Kidney (tissue), 14 donors: ENCODE data around the gene SYT3. TPM values are rescaled to one million over a fixed set of nuclear protein-coding genes. Genes with fewer than 3 reads are reported as not detected.

Experiments used
- DNase-seq, 5 donors: peaks; one replicate each; pipeline ENCODE4 v3.0.0-alpha.2; 2013 to 2020
- FAIRE-seq: peaks from 2 replicates; lab custom pipeline; 2012; peaks lifted over from hg19 to GRCh38; lab: Jason Lieb, UNC
- H3K27ac ChIP-seq, 2 donors: one replicate each; pipeline ENCODE4 v1.7.0; 2013; ENCODE audit warnings: low read depth in 2 of 2, low read length in 2 of 2, inconsistent platforms in 1 of 2
- H3K27me3 ChIP-seq: one replicate; pipeline ENCODE4 v1.7.1; 2013; ENCODE audit warnings: low read length, inconsistent platforms; ENCODE audit not compliant: control insufficient read depth, insufficient read depth
- H3K36me3 ChIP-seq, 3 donors: one replicate each; pipeline versions ENCODE4 v1.7.0 to v1.7.1; 2013; ENCODE audit warnings: low read length in 3 of 3, control low read depth in 1 of 3, inconsistent platforms in 1 of 3; ENCODE audit not compliant: insufficient read depth in 3 of 3, control insufficient read depth in 2 of 3
- H3K4me1 ChIP-seq, 3 donors: one replicate each; pipeline versions ENCODE4 v1.7.0 to v1.7.1; 2013; ENCODE audit warnings: low read length in 3 of 3, inconsistent platforms in 1 of 3, low read depth in 1 of 3; ENCODE audit not compliant: control insufficient read depth in 2 of 3, insufficient read depth in 2 of 3
- H3K4me3 ChIP-seq, 3 donors: one replicate each; pipeline versions ENCODE4 v1.7.0 to v1.8.1; 2013; ENCODE audit warnings: low read length in 3 of 3, control low read depth in 1 of 3, inconsistent platforms in 1 of 3
- H3K9ac ChIP-seq, 3 donors: one replicate each; pipeline versions ENCODE4 v1.7.0 to v1.7.1; 2013; ENCODE audit warnings: low read length in 3 of 3, control low read depth in 1 of 3, inconsistent platforms in 1 of 3
- H3K9me3 ChIP-seq, 3 donors: one replicate each; pipeline versions ENCODE4 v1.7.0 to v1.7.1; 2013; ENCODE audit warnings: low read length in 3 of 3, control low read depth in 1 of 3, inconsistent platforms in 1 of 3; ENCODE audit not compliant: control insufficient read depth in 2 of 3, insufficient read depth in 1 of 3
- intact Hi-C: fragments of 100-400 bp; cut with DNase I; formaldehyde crosslinking; loops from one replicate; pipeline ENCODE4 v1.11.1; 2022
- polyA plus RNA-seq: library from polyadenylated mRNA; stranded (reverse); fragments of 350-450 nt; fragmentation: Illumina TruSeq; extraction: RNeasy Lipid Tissue Mini Kit (QIAGEN cat#74804); gene quantifications from one replicate; pipeline ENCODE4 v1.2.3, GENCODE V29; 2014; ENCODE audit warnings: low read depth, low replicate concordance; ENCODE audit not compliant: insufficient read depth
- total RNA-seq: library from RNA; stranded (reverse); fragmentation: NEBNext Ultra II Directional; extraction: Animal tissue kit (Norgen Biotek cat#: 25700); gene quantifications from one replicate; pipeline ENCODE4 v1.2.1, GENCODE V29; 2021
- TF ChIP-seq, protein P1 (sequence below): IDR thresholded peaks from 3 replicates; pipeline ENCODE4 v1.5.1; 2012; ENCODE audit warnings: mild to moderate bottlenecking, moderate library complexity, borderline replicate concordance; ENCODE audit not compliant: insufficient read depth; ENCODE audit errors: extremely low read depth
- donor health status: control.
- donor health status: control.
- donor health status: control.
- donor health status: control.
- donor health status: control.
- donor health status: DM: yes; HTN: yes; CAD: no.
- donor health status: Normal renal cell carcinoma (clear cell type).

The SYT3 gene
- total and polyA plus RNA-seq, 2 donors from 2014 or later: 0.54 to 0.63 TPM

DNA sequence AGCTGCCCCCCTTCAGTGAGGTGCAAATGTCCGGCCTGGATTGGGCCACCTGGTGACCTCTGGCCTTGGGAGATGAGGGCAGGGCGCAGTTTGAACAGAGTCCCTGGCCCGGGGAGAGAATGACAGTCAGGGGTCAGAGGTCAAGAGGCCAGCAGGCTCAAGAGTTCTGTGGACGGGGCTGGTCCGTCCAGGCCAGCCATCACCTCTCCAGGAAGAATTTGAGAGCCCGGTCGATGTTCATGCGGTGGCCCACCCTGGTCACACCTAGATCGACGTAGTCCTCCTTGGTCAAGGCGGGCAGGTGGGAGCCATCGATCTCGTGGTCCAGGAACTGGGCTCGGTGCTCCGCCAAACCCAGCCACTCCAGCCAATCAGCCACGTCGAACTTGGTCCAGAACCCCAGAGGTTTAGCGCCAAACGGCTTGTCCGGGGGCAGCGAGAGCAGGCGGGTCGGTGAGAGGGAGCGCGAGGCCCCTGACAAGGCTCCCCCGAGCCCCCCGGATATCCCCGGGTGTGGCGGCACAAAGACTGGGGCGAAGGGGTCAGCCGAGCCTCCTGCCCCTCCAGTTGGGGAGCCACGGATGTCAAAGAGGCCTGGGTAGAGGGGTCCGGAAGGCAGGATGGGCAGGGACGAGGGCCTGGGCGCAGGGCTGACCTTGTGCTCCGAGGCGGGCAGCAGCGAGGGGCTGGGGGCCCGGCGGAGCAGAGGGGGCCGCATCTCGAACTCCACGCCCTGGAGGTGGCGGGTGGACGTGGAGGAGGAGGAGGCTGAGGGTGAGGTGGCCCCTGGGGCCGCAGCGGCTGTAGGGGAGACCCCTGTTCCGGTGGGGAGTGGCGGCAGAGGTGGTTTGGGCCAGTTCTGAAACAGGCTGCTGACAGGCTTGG, 22.3 kb upstream of the SYT3 start:
- H3K4me3 ChIP-seq: no peak overlapping the region
- H3K27me3 ChIP-seq: no peaks in the 10 kb centered on the region
- H3K4me1 ChIP-seq: peaks cover 0 to 2% (median 0%) of the 10 kb centered on the region in 3 donors
- H3K9ac ChIP-seq: no peak overlapping the region
- no peaks in the 10 kb centered on the region for H3K9me3 ChIP-seq
- H3K36me3 ChIP-seq: no peaks in the 10 kb centered on the region
- TF ChIP-seq, protein P1, sequence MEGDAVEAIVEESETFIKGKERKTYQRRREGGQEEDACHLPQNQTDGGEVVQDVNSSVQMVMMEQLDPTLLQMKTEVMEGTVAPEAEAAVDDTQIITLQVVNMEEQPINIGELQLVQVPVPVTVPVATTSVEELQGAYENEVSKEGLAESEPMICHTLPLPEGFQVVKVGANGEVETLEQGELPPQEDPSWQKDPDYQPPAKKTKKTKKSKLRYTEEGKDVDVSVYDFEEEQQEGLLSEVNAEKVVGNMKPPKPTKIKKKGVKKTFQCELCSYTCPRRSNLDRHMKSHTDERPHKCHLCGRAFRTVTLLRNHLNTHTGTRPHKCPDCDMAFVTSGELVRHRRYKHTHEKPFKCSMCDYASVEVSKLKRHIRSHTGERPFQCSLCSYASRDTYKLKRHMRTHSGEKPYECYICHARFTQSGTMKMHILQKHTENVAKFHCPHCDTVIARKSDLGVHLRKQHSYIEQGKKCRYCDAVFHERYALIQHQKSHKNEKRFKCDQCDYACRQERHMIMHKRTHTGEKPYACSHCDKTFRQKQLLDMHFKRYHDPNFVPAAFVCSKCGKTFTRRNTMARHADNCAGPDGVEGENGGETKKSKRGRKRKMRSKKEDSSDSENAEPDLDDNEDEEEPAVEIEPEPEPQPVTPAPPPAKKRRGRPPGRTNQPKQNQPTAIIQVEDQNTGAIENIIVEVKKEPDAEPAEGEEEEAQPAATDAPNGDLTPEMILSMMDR: no peak
- FAIRE-seq (no peak), DNase-seq (peak in 2 of 5 donors; percentile 70 to 75)
- intact Hi-C loops: no loop called here
- no peak overlapping the region for H3K27ac ChIP-seq

DNA sequence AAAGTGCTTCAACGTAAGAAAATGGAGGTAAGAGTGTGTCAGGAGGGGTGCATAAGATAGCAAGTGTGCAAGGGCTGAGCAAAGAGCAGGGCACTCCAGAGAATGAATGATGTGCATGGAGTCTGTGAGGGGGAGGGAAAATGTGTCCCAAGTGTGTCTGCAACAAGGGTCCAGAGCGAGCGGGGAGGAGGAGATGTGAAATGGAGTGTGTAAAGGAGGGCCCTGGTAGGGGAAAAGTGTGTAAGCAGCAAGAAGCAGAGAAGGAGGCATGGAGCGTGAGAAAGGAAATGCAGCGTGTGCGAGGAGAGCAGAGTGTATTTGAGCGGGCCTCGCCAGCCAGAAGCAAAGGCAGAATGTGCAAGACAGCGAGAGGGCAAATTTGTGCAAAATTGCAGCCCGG, 21.3 kb upstream of the SYT3 start:
- Histone ChIP-seq H3K27me3 (no peaks in the 10 kb centered on the region), H3K36me3 (no peaks in the 10 kb centered on the region), H3K4me3 (no peak overlapping the region), H3K9me3 (no peaks in the 10 kb centered on the region), H3K27ac (no peak overlapping the region), H3K9ac (no peak overlapping the region), H3K4me1 (peaks cover 0 to 2% (median 0%) of the 10 kb centered on the region in 3 donors)
- TF ChIP-seq, protein P1: no peak
- intact Hi-C loops: no loop called here
- DNase-seq: peak in 1 of 5 donors; percentile 0
- no peak for FAIRE-seq

DNA sequence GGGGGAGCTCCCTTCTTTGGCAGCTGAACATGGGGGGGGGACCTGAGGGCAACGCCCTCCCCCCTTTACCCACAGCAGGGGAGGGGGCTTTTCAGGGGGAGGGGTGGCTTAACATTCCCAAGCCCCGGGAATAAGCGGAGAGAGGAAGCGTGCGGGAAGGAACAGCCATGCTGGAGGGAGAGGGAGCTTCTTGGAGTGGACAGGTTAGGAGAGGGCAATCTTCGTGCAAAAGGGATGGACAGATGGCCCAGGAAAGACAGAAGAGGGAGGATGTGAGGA, 20.3 kb upstream of the SYT3 start:
- H3K9me3 ChIP-seq: no peaks in the 10 kb centered on the region
- intact Hi-C loops: no loop called here
- no peaks in the 10 kb centered on the region for H3K36me3 ChIP-seq
- H3K9ac ChIP-seq: no peak overlapping the region
- no peaks in the 10 kb centered on the region for H3K27me3 ChIP-seq
- H3K27ac ChIP-seq: no peak overlapping the region
- TF ChIP-seq, protein P1: no peak
- H3K4me1 ChIP-seq: peaks cover 0 to 2% (median 0%) of the 10 kb centered on the region in 3 donors
- DNase-seq (peak in 1 of 5 donors; percentile 14), FAIRE-seq (no peak)
- no peak overlapping the region for H3K4me3 ChIP-seq
